H7 (cell line): ENCODE measurements around the gene NEMP2. TPM values are rescaled to one million over a fixed set of nuclear protein-coding genes. Genes with fewer than 3 reads are reported as not detected.
A peak's percentile ranks its signal among the peaks of the same experiment; 100 is the strongest.

Source experiments
- DNase-seq: peaks from one replicate; pipeline ENCODE4 v3.0.0; 2012
- H3K27me3 ChIP-seq: 2 replicates; pipeline ENCODE4 v1.6.0; 2011; ENCODE audit warnings: mild to moderate bottlenecking, low read length; ENCODE audit not compliant: control insufficient read depth, insufficient read depth
- H3K36me3 ChIP-seq: replicated peaks from 2 replicates; pipeline ENCODE4 v1.5.1; 2011; ENCODE audit warnings: low read length; ENCODE audit not compliant: control insufficient read depth, insufficient read depth
- H3K4me3 ChIP-seq: 2 replicates; pipeline ENCODE4 v1.5.1; 2011; ENCODE audit warnings: low read depth, mild to moderate bottlenecking, control low read depth, low read length, moderate library complexity; ENCODE audit not compliant: insufficient read depth
- total RNA-seq: library from RNA; depleted of rRNA; stranded (reverse); fragments of >200 nt; shearing (Covaris generic); gene quantifications from 2 replicates; pipeline ENCODE4 v1.2.3, GENCODE V29; 2014

The NEMP2 gene
- total RNA-seq, 1 experiment from 2014 or later, result 2.4 TPM

- Histone ChIP-seq H3K27me3 (no peaks in the 10 kb centered on the region), H3K36me3 (no peaks in the 10 kb centered on the region), H3K4me3 (no peak overlapping the region)
- DNase-seq, result no peak
These were observed 35.7 kb upstream of the NEMP2 start for GRCh38 chr2:190569994-190570755.

DNA sequence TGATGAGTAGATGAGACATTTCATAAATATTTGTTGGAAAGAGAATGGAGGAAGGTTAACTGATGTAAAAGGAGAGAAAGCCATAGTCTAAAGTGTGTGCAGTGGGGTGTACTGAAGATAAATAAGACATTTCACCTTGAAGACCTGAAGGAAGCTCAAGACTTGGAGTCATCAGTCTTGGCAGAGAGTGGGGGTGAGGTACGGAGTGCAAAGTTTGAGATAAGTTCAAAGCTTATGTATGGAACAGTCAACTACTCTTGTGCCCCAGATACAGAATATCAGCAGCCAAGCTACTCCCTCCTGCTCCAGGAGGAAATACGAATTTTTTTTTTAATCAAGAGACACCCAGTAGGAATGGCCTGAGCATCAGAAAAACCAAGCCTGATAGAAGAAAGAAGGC, 30.3 kb upstream of the NEMP2 start:
- H3K4me3 ChIP-seq, result no peak overlapping the region
- H3K36me3 ChIP-seq, result no peaks in the 10 kb centered on the region
- DNase-seq, result no peak
- H3K27me3 ChIP-seq, result no peaks in the 10 kb centered on the region

DNA sequence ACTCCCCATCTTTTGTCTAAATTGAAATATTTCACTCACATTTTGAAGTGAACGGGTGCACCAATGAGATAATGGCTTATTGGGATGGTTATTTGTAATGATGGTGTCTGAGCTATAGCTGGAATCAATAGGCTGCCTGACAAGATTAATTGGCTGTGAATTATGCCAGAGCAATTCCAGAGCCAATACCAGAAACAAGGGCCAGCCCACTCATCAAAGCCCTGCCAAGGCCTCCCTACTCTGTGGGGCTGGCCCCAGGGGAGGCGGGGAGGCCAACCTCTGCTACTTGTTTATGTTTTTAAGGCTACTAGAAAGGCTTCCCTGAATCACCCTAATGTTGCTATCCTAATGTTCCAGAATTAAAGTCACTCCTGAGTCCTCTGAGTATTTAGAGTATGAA, 29.1 kb upstream of the NEMP2 start:
- no peaks in the 10 kb centered on the region for H3K36me3 ChIP-seq
- H3K4me3 ChIP-seq, result no peak overlapping the region
- H3K27me3 ChIP-seq, result no peaks in the 10 kb centered on the region
- DNase-seq, result no peak

DNA sequence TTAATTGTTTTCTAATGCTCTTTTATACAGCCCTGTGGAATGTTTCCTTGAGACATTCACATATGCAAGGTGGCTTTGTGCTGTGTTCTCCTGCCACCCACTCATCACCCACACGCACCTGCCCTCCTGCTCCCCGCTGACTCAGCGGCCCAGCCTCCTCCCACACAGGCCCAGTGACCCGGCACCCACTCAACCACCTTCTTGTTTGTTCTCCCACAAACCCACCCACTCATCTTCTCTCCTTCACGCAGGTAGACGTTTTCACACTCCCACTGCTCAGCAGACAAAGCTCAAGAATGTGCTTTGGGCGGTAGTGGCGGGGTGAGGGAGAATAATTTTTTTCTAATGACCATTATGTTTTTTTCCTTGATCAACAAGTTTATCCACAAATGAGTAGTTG, 28.6 kb upstream of the NEMP2 start:
- no peaks in the 10 kb centered on the region for H3K36me3 ChIP-seq

GRCh38 chr2:190562121-190562520, 27.6 kb upstream of the NEMP2 start:
- H3K4me3 ChIP-seq, result no peak overlapping the region
- peak; percentile 51 for DNase-seq
- H3K27me3 ChIP-seq, result no peaks in the 10 kb centered on the region
- H3K36me3 ChIP-seq, result no peaks in the 10 kb centered on the region

More for the DNA sequence above, 28.6 kb upstream of the NEMP2 start:
- DNase-seq, result peak; percentile 9
- no peak overlapping the region for H3K4me3 ChIP-seq
- no peaks in the 10 kb centered on the region for H3K27me3 ChIP-seq

- DNase-seq, result no peak
- no peak overlapping the region for H3K4me3 ChIP-seq
- H3K27me3 ChIP-seq, result no peaks in the 10 kb centered on the region
- H3K36me3 ChIP-seq, result no peaks in the 10 kb centered on the region
These were observed 26.6 kb upstream of the NEMP2 start for GRCh38 chr2:190561094-190561493.

- no peaks in the 10 kb centered on the region for H3K27me3 ChIP-seq
- no peak for DNase-seq
- H3K36me3 ChIP-seq, result no peaks in the 10 kb centered on the region
- H3K4me3 ChIP-seq, result no peak overlapping the region
These were observed 20.0 kb upstream of the NEMP2 start for GRCh38 chr2:190554357-190555006.

GRCh38 chr2:190553254-190553653, 18.7 kb upstream of the NEMP2 start:
- H3K36me3 ChIP-seq, result no peaks in the 10 kb centered on the region
- no peaks in the 10 kb centered on the region for H3K27me3 ChIP-seq
- no peak for DNase-seq
- H3K4me3 ChIP-seq, result no peak overlapping the region

- H3K27me3 ChIP-seq, result no peaks in the 10 kb centered on the region
- no peaks in the 10 kb centered on the region for H3K36me3 ChIP-seq
- no peak for DNase-seq
- no peak overlapping the region for H3K4me3 ChIP-seq
These were observed 17.4 kb upstream of the NEMP2 start for GRCh38 chr2:190551928-190552327.

GRCh38 chr2:190550137-190550536, 15.6 kb upstream of the NEMP2 start:
- H3K4me3 ChIP-seq, result no peak overlapping the region
- no peaks in the 10 kb centered on the region for H3K27me3 ChIP-seq
- no peaks in the 10 kb centered on the region for H3K36me3 ChIP-seq
- no peak for DNase-seq

GRCh38 chr2:190547886-190548285, 13.4 kb upstream of the NEMP2 start:
- no peaks in the 10 kb centered on the region for H3K36me3 ChIP-seq
- H3K4me3 ChIP-seq, result no peak overlapping the region
- DNase-seq, result no peak
- no peaks in the 10 kb centered on the region for H3K27me3 ChIP-seq

- Histone ChIP-seq H3K4me3 (no peak overlapping the region), H3K27me3 (no peaks in the 10 kb centered on the region), H3K36me3 (no peaks in the 10 kb centered on the region)
- no peak for DNase-seq
These were observed 12.2 kb upstream of the NEMP2 start for GRCh38 chr2:190546734-190547133.

DNA sequence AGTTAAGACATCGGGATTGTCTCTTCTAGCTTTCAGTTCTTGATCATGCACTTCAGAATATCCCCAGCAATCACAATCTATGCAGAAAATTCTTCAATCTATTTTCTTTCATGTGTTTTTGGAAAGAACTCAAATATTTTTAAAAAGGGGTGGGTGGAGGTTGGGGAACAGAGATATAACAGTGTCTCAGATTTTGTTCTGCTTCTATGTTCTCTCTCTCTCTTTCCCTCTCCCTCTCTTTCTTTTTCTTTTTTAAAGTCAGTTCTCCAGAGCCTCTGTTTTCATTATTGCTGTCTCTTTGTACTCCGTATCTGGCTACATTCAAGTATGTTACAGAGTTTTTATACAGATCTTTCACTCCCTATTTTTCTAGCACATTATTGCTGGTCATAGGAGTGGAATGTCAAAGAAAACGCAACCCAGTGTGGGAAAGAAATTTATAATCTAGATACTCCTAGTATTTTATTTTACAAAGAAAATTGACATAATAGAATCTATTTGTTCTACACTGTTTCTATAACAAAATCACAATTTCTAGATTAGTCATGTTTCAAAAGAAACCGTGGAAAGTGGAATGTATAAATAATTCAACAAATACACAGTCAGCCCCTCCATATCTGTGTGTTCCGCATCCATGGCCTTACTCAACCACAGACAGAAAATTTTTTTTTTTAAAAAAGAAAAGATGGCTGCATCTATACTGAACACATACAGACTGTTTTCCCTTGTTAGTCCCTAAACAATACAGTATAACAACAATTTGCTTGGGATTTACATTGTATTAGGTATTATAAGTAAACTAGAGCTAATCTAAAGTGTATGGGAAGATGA, 11.2 kb upstream of the NEMP2 start:
- Histone ChIP-seq H3K4me3 (no peak overlapping the region), H3K36me3 (no peaks in the 10 kb centered on the region), H3K27me3 (no peaks in the 10 kb centered on the region)
- no peak for DNase-seq

GRCh38 chr2:190545093-190545492, 10.6 kb upstream of the NEMP2 start:
- H3K36me3 ChIP-seq, result no peaks in the 10 kb centered on the region
- H3K4me3 ChIP-seq, result no peak overlapping the region
- H3K27me3 ChIP-seq, result no peaks in the 10 kb centered on the region
- DNase-seq, result no peak

- Histone ChIP-seq H3K36me3 (no peaks in the 10 kb centered on the region), H3K27me3 (no peaks in the 10 kb centered on the region), H3K4me3 (no peak overlapping the region)
- DNase-seq, result no peak
These were observed 5.5 kb upstream of the NEMP2 start for GRCh38 chr2:190540048-190540447.
